ENCODE measurements around the gene PHF10.

PHF10 gene

GRCh38 chr6:169669889-169670288 is 54.4 kb downstream of the PHF10 start:
- no peak for DNase-seq

- DNase-seq, result no peak
Measured at GRCh38 chr6:169669147-169669546, 55.2 kb downstream of the PHF10 start.

GRCh38 chr6:169668203-169668847 is 56.0 kb downstream of the PHF10 start:
- DNase-seq, result no peak

GRCh38 chr6:169667716-169668115 is 56.6 kb downstream of the PHF10 start:
- DNase-seq, result no peak

GRCh38 chr6:169666441-169666840 is 57.9 kb downstream of the PHF10 start:
- DNase-seq, result no peak

GRCh38 chr6:169665289-169665688 is 59.0 kb downstream of the PHF10 start:
- DNase-seq, result no peak

- no peak for DNase-seq
Measured at GRCh38 chr6:169664227-169664626, 60.1 kb downstream of the PHF10 start.

- DNase-seq, result no peak
Measured at GRCh38 chr6:169663468-169663867, 60.8 kb downstream of the PHF10 start.

GRCh38 chr6:169661391-169661756 is 62.9 kb downstream of the PHF10 start:
- no peak for DNase-seq

GRCh38 chr6:169660751-169661390 is 63.4 kb downstream of the PHF10 start:
- DNase-seq, result no peak

GRCh38 chr6:169659820-169660610 is 64.3 kb downstream of the PHF10 start:
- DNase-seq, result no peak

- DNase-seq, result no peak
Measured at GRCh38 chr6:169657284-169657610, 67.1 kb downstream of the PHF10 start.

GRCh38 chr6:169656546-169657283 is 67.6 kb downstream of the PHF10 start:
- no peak for DNase-seq

GRCh38 chr6:169654598-169655391 is 69.5 kb downstream of the PHF10 start:
- DNase-seq, result peak; percentile 58 to 67
